ENCODE measurements around the gene ESYT1. TPM values are rescaled to one million over a fixed set of nuclear protein-coding genes. Genes with fewer than 3 reads are reported as not detected.
A peak's percentile ranks its signal among the peaks of the same experiment; 100 is the strongest.
"Not testable (repeated sequence)": the region's sequence is repeated elsewhere in the genome, so short reads cannot be mapped to it uniquely, and the experiment has no call there.

The ESYT1 gene
- total RNA-seq, 1 donor from 2014 or later = 127 TPM

DNA sequence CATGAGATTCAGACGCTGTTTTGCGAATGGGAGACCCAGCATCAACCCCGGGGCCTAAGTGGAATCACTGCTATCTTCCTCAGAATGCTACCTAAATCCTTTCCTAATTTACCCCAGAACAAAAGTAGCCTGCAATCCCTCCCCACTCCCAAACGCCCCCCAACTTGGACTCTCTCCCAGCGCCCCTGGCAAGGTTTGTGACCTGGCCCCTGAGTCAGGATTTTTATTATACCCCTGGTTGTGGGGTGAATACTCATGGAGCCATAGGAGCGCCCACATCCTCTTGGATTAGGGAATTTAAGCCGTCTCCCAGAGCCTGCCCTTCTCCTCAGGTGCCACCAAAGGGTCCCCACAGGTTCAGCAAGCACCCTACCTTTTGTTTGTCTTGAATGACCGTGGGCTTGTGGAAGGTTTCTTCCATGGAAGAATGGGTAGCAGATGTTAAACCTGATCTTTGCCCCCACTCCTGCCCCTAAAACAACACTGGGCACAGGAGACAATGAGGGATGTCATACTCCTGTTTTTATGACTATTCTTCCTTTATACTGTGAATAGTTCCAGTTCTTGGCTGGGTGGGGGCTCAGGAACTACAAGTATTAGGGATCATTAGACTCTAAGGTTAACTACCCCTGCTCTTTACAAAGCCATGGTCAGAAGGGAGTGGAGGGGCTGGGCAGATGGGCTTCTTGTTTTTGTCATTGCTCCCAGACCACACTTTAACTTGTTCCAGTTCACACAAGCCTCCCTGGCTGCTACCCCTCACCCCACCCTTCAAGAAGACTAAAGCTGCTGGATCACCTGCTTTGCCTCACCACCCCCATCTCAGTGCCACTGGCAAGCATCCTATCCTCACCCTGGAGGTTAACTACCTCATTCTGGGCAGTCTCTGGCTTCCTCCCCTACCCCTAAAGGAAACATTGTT is 24.9 kb downstream of the ESYT1 start:
- no peak for DNase-seq (ENCODE audit: extremely low spot score, unreplicated experiment)
- Mint-ChIP-seq H3K27me3 (ENCODE audit: unreplicated experiment) (no peaks in the 10 kb centered on the region), H3K9me3 (ENCODE audit: unreplicated experiment) (no peaks in the 10 kb centered on the region), H3K36me3 (ENCODE audit: unreplicated experiment) (peaks cover 11% of the 10 kb centered on the region), H3K27ac (ENCODE audit: unreplicated experiment) (peak overlapping the region; percentile 95), H3K4me1 (ENCODE audit: unreplicated experiment) (peaks cover 47% of the 10 kb centered on the region), H3K4me3 (ENCODE audit: unreplicated experiment) (peak overlapping the region; percentile 93)
- TF ChIP-seq, protein P1, sequence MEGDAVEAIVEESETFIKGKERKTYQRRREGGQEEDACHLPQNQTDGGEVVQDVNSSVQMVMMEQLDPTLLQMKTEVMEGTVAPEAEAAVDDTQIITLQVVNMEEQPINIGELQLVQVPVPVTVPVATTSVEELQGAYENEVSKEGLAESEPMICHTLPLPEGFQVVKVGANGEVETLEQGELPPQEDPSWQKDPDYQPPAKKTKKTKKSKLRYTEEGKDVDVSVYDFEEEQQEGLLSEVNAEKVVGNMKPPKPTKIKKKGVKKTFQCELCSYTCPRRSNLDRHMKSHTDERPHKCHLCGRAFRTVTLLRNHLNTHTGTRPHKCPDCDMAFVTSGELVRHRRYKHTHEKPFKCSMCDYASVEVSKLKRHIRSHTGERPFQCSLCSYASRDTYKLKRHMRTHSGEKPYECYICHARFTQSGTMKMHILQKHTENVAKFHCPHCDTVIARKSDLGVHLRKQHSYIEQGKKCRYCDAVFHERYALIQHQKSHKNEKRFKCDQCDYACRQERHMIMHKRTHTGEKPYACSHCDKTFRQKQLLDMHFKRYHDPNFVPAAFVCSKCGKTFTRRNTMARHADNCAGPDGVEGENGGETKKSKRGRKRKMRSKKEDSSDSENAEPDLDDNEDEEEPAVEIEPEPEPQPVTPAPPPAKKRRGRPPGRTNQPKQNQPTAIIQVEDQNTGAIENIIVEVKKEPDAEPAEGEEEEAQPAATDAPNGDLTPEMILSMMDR (IDR thresholded peaks at IDR 0.05) = no peak

- Mint-ChIP-seq H3K9me3 (ENCODE audit: unreplicated experiment) (no peaks in the 10 kb centered on the region), H3K27me3 (ENCODE audit: unreplicated experiment) (no peaks in the 10 kb centered on the region), H3K27ac (ENCODE audit: unreplicated experiment) (no peak overlapping the region), H3K36me3 (ENCODE audit: unreplicated experiment) (peaks cover 12% of the 10 kb centered on the region), H3K4me3 (ENCODE audit: unreplicated experiment) (peak overlapping the region; percentile 42), H3K4me1 (ENCODE audit: unreplicated experiment) (peaks cover 47% of the 10 kb centered on the region)
- TF ChIP-seq, protein P1 (IDR thresholded peaks at IDR 0.05) = no peak
- DNase-seq (ENCODE audit: extremely low spot score, unreplicated experiment) = no peak
These were observed 25.6 kb downstream of the ESYT1 start for GRCh38 chr12:56153678-56154065.

GRCh38 chr12:56154246-56154771 is 26.2 kb downstream of the ESYT1 start:
- Mint-ChIP-seq H3K4me3 (ENCODE audit: unreplicated experiment) (no peak overlapping the region), H3K27ac (ENCODE audit: unreplicated experiment) (peak overlapping the region; percentile 10), H3K36me3 (ENCODE audit: unreplicated experiment) (peaks cover 18% of the 10 kb centered on the region), H3K4me1 (ENCODE audit: unreplicated experiment) (peaks cover 51% of the 10 kb centered on the region), H3K9me3 (ENCODE audit: unreplicated experiment) (no peaks in the 10 kb centered on the region), H3K27me3 (ENCODE audit: unreplicated experiment) (no peaks in the 10 kb centered on the region)
- DNase-seq (ENCODE audit: extremely low spot score, unreplicated experiment) = no peak
- TF ChIP-seq, protein P1 (IDR thresholded peaks at IDR 0.05) = no peak

DNA sequence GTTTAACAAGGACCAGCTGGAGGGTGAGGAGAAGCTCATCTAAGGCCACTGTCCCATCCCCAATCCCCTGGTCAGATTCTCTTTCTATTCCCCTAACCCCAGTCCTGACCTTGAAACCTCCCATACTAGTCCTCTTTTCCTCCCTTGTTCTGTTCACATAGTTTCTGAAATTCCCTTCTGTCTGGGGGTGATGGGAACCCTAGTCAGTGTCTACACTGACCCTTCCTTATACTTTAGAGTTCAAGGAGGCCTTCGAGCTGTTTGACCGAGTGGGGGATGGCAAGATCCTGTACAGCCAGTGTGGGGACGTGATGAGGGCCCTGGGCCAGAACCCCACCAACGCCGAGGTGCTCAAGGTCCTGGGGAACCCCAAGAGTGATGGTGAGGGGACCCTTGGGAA is 26.8 kb downstream of the ESYT1 start:
- H3K9me3 Mint-ChIP-seq (ENCODE audit: unreplicated experiment) = no peaks in the 10 kb centered on the region
- H3K36me3 Mint-ChIP-seq (ENCODE audit: unreplicated experiment) = peaks cover 21% of the 10 kb centered on the region
- DNase-seq (ENCODE audit: extremely low spot score, unreplicated experiment) = no peak
- H3K27ac Mint-ChIP-seq (ENCODE audit: unreplicated experiment) = no peak overlapping the region
- H3K27me3 Mint-ChIP-seq (ENCODE audit: unreplicated experiment) = no peaks in the 10 kb centered on the region
- H3K4me3 Mint-ChIP-seq (ENCODE audit: unreplicated experiment) = no peak overlapping the region
- H3K4me1 Mint-ChIP-seq (ENCODE audit: unreplicated experiment) = peaks cover 56% of the 10 kb centered on the region
- TF ChIP-seq, protein P1 (IDR thresholded peaks at IDR 0.05) = no peak

- no peak for DNase-seq (ENCODE audit: extremely low spot score, unreplicated experiment)
- Mint-ChIP-seq H3K27me3 (ENCODE audit: unreplicated experiment) (no peaks in the 10 kb centered on the region), H3K36me3 (ENCODE audit: unreplicated experiment) (peaks cover 26% of the 10 kb centered on the region), H3K9me3 (ENCODE audit: unreplicated experiment) (no peaks in the 10 kb centered on the region), H3K4me3 (ENCODE audit: unreplicated experiment) (no peak overlapping the region), H3K27ac (ENCODE audit: unreplicated experiment) (peak overlapping the region; percentile 32), H3K4me1 (ENCODE audit: unreplicated experiment) (peaks cover 61% of the 10 kb centered on the region)
- TF ChIP-seq, protein P1 (IDR thresholded peaks at IDR 0.05) = no peak
These were observed 27.3 kb downstream of the ESYT1 start for GRCh38 chr12:56155256-56155845.

GRCh38 chr12:56156464-56157200 is 28.6 kb downstream of the ESYT1 start:
- Mint-ChIP-seq H3K4me1 (ENCODE audit: unreplicated experiment) (peaks cover 63% of the 10 kb centered on the region), H3K36me3 (ENCODE audit: unreplicated experiment) (peaks cover 34% of the 10 kb centered on the region), H3K4me3 (ENCODE audit: unreplicated experiment) (peak overlapping the region; percentile 95), H3K27ac (ENCODE audit: unreplicated experiment) (peak overlapping the region; percentile 98)
- not testable (repeated sequence) for DNase-seq (ENCODE audit: extremely low spot score, unreplicated experiment); H3K27me3 Mint-ChIP-seq (ENCODE audit: unreplicated experiment); H3K9me3 Mint-ChIP-seq (ENCODE audit: unreplicated experiment)

Measured in osteocyte (in vitro differentiated cells).